ENCODE measurements around the gene ZNF808.
A peak's percentile ranks its signal among the peaks of the same experiment; 100 is the strongest.
"Not testable (repeated sequence)": the region's sequence is repeated elsewhere in the genome, so short reads cannot be mapped to it uniquely, and the experiment has no call there.

The ZNF808 gene

DNA sequence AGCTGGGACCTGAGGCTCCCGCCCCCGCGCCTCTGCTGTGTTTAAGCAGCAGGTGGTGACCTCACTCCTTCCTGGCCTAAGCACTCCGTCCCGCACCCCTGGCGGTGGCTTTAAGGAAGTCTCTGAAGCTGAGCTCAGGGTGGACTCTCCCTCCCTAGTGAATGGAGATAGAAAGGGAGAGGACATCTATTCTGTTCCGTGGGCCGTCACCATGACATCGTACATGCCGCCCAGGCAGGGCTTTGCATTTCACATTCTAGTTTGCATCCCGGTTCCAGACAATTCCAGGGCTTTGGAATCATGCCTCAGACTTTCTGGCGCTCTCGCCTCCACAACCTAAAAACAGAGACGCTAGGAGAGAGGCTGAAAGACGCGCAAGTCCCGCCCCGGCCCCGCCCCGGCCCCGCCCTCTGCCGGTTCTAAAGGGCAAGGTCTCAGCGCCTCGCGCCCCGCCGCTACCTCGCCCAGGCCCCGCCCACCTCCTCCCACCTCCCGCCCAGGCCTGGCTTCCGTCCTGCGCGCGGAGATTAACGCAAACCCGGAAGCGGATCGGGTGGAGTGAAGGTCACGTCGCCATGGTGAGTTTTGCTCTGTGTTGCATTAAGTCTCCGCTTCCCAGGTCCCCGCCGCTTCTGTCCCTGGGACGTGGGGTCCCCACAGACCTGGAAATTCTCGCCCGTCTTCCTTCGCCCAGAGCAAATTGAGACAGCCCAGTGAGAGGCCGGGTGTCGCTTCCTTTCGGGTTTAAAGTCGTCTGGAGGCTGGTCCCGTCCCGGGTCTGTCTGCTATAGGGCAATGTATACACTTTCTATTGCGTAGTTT is at the start of gene ZNF808:
Gene ZNF808, plus strand, starts transcription at position 535 of the 822 bp plus-strand sequence. CDS start 15,617 bp downstream, outside the sequence.
- in situ Hi-C loops (cut with MboI; ENCODE audit: low pct_unique_long_range_greater_than_20kb, low sequenced_read_pairs, unreplicated experiment) = no loop called here
- TF ChIP-seq, protein P1, sequence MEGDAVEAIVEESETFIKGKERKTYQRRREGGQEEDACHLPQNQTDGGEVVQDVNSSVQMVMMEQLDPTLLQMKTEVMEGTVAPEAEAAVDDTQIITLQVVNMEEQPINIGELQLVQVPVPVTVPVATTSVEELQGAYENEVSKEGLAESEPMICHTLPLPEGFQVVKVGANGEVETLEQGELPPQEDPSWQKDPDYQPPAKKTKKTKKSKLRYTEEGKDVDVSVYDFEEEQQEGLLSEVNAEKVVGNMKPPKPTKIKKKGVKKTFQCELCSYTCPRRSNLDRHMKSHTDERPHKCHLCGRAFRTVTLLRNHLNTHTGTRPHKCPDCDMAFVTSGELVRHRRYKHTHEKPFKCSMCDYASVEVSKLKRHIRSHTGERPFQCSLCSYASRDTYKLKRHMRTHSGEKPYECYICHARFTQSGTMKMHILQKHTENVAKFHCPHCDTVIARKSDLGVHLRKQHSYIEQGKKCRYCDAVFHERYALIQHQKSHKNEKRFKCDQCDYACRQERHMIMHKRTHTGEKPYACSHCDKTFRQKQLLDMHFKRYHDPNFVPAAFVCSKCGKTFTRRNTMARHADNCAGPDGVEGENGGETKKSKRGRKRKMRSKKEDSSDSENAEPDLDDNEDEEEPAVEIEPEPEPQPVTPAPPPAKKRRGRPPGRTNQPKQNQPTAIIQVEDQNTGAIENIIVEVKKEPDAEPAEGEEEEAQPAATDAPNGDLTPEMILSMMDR (IDR thresholded peaks at IDR 0.05; ENCODE audit: extremely low read depth, insufficient read depth, missing control alignments) = peak; percentile 46
- peak; percentile 92 for DNase-seq (ENCODE audit: low spot score)

DNA sequence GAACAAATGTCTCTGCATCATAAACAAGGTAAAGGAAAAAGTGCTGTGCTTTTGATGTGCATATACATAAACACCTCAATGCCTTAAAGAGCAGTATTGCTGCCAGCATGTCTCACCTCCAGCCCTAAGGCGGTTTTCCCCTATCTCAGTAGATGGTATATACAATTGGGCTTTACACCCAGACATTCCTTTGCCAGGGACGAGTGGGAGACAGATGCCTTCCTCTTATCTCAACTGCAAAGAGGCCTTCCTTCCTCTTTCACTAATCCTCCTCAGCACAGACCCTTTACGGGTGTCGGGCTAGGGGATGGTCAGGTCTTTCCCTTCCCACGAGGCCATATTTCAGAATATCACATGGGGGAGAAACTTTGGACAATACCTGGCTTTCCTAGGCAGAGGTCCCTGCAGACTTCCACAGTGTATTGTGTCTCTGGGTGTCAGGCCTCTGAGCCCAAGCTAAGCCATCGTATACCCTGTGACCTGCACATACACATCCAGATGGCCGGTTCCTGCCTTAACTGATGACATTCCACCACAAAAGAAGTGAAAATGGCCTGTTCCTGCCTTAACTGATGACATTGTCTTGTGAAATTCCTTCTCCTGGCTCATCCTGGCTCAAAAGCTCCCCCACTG is 43.2 kb upstream of the ZNF808 start:
- DNase-seq (ENCODE audit: low spot score); in situ Hi-C loops (cut with MboI; ENCODE audit: low pct_unique_long_range_greater_than_20kb, low sequenced_read_pairs, unreplicated experiment): not testable (repeated sequence)

DNA sequence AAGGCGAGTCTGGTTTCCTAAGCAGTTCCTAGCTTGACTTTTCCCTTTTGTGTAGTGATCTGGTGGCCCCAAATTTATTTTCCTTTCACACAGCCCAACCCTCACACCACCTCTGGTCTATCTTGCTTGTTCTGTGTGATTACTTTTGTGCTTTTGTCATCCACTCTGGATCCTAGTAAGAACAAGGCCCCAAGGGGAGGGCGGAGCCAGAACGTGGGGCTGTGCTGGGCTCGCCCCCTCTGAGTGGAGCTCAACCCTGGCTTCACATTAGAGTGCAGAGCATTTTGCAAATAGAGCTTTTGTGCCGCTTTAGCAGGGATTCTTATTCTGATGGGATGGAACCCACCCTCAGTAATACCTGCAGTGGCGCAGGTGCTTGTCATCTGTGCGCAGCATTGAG is 42.4 kb upstream of the ZNF808 start:
- in situ Hi-C loops (cut with MboI; ENCODE audit: low pct_unique_long_range_greater_than_20kb, low sequenced_read_pairs, unreplicated experiment); DNase-seq (ENCODE audit: low spot score): not testable (repeated sequence)

GRCh38 chr19:52485561-52486240 is 41.8 kb upstream of the ZNF808 start:
- DNase-seq (ENCODE audit: low spot score); in situ Hi-C loops (cut with MboI; ENCODE audit: low pct_unique_long_range_greater_than_20kb, low sequenced_read_pairs, unreplicated experiment): not testable (repeated sequence)

DNA sequence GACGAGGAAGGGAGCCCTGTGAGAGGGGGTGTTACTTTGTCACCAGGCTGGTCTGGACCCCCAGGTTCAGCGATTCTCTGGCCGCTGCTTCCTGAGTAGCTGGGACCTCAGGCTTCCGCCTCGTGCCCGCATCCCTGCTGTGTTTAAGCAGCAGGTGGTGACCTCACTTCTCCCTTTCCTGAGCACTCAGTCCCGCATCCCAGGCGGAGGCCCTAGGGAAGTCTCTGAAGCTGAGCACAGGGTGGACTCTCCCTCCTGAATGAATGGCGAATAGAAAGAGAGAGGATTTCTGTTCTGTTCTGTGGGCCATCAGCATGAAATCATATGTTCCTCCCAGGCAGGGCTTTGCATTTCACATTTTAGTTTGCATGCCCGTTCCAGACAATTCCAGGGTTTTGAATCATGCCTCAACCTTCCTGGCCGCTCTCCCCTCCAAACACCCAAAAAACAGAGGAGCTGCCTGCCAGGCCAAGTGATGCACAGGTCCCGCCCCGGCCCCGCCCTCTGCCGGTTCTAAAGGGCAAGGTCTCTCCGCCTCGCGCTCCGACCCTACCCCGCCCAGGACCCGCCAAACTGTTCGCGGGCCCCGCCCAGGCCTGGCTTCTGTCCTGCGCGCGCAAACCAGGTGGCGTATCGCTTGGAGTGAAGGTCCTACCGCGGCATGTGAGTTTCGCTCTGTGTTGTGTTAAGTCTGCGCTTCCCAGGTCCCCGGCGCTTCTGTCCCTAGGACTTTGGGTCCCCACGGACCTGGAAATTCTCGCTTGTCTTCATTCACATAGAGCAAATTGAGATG is 35.1 kb upstream of the ZNF808 start:
- no peak for DNase-seq (ENCODE audit: low spot score)
- in situ Hi-C loops (cut with MboI; ENCODE audit: low pct_unique_long_range_greater_than_20kb, low sequenced_read_pairs, unreplicated experiment) = no loop called here
- TF ChIP-seq, protein P1 (IDR thresholded peaks at IDR 0.05; ENCODE audit: extremely low read depth, insufficient read depth, missing control alignments) = no peak

DNA sequence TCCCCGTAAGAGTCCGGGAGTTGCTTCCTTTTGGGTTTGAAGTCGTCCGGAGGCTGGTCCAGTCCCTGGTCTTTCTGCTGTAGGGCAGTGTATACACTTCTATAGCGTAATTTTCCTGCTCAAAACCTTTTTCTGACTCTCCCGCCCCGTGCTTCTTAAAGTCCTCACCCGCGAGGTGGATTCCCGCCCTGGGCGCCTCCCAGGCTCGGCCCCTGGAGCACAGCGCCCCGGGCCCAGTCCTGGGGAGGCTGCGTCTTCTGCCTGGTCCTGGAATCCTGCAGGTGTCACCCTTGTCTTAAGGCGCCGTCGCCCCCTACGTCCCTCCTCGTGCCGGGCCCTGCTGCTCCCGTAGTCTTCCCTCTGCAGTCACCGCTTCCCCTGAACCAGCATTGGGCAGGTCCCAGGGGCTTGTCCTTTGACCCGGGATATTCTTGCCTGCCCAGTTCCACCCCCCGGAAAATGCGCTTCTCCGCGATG is 34.4 kb upstream of the ZNF808 start:
- no peak for DNase-seq (ENCODE audit: low spot score)
- in situ Hi-C loops (cut with MboI; ENCODE audit: low pct_unique_long_range_greater_than_20kb, low sequenced_read_pairs, unreplicated experiment) = no loop called here
- TF ChIP-seq, protein P1 (IDR thresholded peaks at IDR 0.05; ENCODE audit: extremely low read depth, insufficient read depth, missing control alignments) = no peak

DNA sequence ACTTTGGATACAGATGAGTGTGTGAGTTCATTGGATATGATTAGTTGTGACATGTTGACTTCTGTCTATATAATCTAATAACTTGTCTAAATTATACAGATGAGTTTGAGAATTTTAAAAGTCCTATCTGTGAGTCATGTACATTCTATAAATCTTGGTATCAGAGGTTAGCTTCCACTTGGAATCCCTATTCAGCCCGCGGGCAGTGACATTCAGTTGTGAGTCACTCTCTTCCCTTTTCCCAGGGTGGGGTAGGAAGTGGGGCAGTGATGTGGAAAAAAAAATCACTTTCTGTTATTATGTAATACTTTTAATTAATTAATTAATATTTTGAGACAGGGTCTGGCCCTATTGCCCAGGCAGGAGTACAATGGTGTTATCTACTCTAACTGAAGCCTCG is 33.0 kb upstream of the ZNF808 start:
- DNase-seq (ENCODE audit: low spot score) = no peak
- TF ChIP-seq, protein P1 (IDR thresholded peaks at IDR 0.05; ENCODE audit: extremely low read depth, insufficient read depth, missing control alignments) = no peak
- in situ Hi-C loops (cut with MboI; ENCODE audit: low pct_unique_long_range_greater_than_20kb, low sequenced_read_pairs, unreplicated experiment) = no loop called here
